IPS-NIHi7 (cell line): ENCODE measurements around the gene ADGRG6.

ENCODE experiments used
- DNase-seq: peaks from one replicate; pipeline ENCODE4 v3.0.0; 2012; ENCODE audit warnings: mixed read lengths; ENCODE audit errors: extremely low spot score

The ADGRG6 gene

DNA sequence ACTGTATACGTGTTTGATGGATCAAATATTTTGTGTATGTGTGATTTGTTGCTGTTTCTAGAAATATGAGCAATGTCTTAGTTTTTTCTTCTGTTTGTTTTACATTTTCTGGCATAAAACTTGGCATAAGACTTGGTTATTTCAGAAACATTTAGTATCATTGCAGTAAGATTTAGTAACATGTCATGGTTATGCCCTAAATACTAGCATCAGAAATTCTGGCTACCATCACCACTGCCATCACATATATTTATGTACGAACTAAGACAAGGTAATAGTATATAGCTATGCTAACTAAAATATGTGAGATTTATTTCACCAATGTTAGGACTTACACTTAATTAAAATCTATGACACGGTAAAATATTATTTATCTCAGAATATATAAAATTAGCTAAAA lies 10.3 kb upstream of the ADGRG6 start:
- no peak for DNase-seq

- DNase-seq = no peak
Measured at GRCh38 chr6:142292166-142292924, 9.5 kb upstream of the ADGRG6 start.

GRCh38 chr6:142293121-142293520 lies 8.7 kb upstream of the ADGRG6 start:
- DNase-seq = no peak

DNA sequence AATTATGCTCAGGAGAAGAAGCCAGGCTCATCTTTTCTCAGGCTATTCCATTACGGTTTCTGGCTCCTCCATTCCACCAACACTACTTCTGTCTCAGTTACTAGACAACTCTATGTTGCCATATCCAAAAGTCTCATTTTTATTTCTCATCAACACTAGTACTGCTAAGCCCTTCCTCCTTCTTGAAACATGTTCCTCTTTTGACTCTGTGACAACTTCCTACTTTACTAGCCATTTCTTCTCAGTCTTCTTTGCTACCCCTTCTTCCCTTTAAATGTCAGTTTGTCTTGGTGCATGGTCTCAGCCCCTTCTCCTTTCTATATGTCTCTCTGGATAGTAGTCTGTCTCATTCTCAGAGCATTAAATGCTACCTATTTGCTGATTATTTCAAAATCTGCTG lies 7.1 kb upstream of the ADGRG6 start:
- DNase-seq = no peak

GRCh38 chr6:142296975-142297604 lies 4.7 kb upstream of the ADGRG6 start:
- no peak for DNase-seq

DNA sequence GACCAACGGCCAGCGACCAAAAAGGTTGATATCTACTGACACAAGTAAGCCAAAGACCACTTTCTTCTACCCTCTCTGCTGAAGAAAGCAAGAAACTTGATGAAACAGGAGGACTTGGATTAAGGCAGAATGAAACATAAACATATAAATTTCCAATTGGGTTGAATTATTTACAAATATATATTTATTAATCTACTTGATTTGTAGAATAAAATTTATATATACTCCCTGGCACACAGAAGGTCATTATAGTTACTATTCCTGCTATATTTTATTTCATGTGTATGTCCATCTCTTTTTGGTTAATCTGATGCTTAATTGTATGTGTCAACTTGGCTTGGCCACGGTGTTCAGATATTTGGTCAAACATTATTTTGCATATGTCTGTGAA lies 4.2 kb upstream of the ADGRG6 start:
- DNase-seq = no peak

DNA sequence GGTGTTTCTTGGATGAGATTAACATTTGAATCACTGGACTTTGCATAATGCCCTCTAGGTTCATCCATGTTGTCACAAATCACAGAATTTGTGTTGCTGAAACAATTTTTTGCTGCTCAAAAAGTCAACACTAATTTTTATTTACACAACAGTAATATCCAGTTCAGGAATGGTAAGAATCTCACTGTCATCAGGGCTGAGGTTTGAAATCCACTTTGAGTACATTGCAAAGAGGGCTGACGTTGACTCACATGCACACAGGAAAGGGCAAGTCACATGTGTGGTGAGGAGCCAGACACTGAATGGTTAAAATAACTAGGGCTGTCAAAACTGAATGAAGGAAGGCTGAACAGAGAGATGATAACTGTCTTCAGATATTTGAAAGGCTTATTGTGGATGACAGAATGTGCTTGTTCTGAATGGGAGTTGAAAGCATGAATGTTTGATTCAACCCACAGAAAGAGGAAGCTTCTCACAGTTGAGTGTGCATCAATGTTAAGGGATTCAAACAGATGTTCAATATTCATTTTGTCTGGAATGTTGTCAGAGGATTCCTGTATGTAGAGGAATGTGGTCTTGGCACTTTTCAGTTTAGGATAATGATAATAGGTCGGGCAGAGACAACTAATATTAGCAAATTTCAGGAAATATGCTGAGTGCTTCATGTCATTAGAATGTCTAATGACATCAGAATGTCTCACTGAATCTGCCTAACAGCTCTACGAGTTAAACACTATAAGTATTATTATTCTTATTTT lies 3.6 kb upstream of the ADGRG6 start:
- DNase-seq = no peak

DNA sequence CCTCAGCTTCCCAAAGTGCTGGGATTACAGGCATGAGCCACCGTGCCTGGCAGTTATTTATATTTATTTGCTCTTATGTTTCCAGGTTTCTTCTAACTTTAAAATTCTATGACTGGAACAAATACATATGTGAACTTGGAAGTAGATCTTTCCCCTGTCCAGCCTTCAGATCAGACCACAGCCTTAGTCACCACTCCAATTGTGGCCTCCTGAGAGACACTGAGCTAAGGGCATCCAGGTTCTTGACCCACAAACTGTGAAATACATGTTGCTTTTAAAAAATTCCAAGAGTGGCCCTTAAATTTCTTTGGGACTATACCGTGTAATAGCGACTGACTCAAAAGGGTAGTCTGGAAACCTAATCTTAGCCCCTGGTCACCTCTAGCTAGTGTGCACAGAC lies 1.5 kb upstream of the ADGRG6 start:
- DNase-seq = no peak

- peak; percentile 36 for DNase-seq
Measured at GRCh38 chr6:142300758-142301650, 803 bp upstream of the ADGRG6 start.

- no peak for DNase-seq
Measured at GRCh38 chr6:142302421-142303175, 791 bp downstream of the ADGRG6 start.

GRCh38 chr6:142303176-142303533 lies 1.3 kb downstream of the ADGRG6 start:
- DNase-seq = no peak

GRCh38 chr6:142304241-142304640 lies 2.4 kb downstream of the ADGRG6 start:
- DNase-seq = no peak

GRCh38 chr6:142306736-142307135 lies 4.9 kb downstream of the ADGRG6 start:
- no peak for DNase-seq

GRCh38 chr6:142307963-142308748 lies 6.3 kb downstream of the ADGRG6 start:
- DNase-seq = no peak

DNA sequence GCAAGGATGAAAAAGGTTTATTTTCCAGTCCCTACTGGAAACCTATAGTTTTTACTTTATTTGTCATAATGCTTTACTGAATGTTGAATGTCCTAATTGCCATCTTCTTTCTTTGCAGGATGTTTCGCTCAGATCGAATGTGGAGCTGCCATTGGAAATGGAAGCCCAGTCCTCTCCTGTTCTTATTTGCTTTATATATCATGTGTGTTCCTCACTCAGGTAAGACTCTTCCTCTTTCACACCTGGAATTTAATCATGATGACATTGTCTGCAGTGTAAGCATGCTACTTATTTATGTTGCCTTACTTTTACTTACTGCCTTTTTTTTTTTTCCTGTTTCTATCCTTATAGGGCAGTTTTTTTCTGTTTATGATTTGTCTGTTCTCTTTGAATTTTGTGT lies 7.6 kb downstream of the ADGRG6 start:
- no peak for DNase-seq

DNA sequence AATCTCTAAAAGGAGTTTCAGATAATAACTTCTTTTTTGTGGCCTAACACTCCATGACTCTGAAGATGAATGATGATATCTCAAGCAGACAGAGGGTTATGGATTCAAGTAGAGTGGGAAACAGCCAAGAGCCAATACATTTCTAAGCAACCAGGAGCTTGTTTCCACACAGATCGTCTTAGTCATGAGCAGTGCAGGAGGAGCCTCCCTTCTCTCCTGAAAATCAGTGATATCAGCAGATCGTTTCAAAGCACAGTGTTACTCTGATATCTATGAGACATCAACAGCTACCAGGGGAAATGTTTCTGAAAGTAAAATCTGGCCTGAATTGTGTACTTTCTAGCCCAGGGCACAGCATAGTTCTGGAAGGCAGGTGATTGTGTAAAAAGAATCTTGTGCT lies 11.5 kb downstream of the ADGRG6 start:
- no peak for DNase-seq

DNA sequence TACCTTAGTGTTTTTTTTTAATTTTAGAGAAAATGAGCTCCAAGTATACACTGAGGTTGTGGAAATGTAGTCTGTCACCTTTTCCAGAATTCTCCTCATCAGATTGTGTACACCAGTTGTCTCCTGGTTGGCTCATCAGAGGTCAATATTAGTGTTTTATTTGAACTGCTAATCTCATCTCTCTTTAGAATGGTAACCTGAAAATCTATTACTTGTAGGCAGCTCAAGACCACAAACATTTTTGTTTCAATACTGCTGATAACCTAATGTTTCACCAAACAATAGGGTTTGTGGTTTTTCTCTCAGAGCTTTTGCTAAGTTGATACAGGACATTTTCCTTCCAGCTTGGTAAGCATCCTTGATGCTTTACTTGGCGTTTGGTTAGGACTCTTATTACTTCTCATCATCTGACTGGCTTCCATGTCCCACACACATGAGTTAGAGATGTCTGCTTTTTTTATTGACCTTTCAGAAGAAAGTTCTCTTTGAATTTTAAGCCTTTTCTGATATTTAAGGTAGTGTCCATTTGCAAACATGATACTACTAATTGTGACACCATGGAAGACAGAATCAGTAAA lies 15.1 kb downstream of the ADGRG6 start:
- no peak for DNase-seq

DNA sequence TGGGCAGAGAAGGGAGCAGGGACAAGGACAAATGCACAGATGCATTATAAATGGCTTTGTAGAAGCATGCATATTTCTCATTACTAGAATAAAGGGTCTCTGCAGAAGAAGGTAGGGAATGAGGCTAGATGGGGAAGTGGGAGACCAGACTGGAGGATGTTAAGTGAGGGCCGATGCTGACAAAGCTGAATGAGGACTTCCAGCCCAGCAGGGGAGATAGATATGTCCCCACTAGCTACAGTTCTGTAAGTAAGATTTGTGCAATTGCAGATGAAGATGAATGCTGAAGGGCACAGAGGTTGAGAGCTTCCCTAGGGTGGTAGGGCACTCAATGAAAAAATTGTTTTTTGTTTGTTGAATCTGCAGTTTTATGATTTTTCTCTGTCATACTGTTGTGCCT lies 16.9 kb downstream of the ADGRG6 start:
- DNase-seq = no peak

- DNase-seq = no peak
Measured at GRCh38 chr6:142320366-142320765, 18.6 kb downstream of the ADGRG6 start.

DNA sequence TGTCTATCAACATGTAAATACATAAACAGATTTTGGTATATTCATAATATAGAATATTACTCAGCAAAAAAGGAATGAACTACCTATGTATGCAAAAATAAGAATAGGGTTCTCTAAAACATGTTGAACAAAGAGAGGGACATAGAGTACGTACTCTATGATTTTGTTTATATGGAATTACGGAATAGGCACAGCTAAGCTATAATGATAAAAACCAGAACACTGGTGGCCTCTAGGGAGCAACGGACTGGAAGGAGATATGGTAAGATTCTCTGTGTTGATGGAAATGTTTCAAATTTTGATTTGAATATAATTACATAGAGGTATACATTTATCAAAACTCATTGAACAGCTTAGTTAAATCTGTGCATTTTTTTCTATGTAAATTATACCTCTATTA lies 19.6 kb downstream of the ADGRG6 start:
- DNase-seq = no peak
